Colonic mucosa (tissue), 4 donors: ENCODE results near the gene FBXO48. TPM values are rescaled to one million over a fixed set of nuclear protein-coding genes. Genes with fewer than 3 reads are reported as not detected.

ENCODE experiments used
- DNase-seq: peaks from one replicate; pipeline ENCODE4 v3.0.0-alpha.2; 2020
- H3K27ac ChIP-seq: fragments of 200-600 bp; one replicate; pipeline ENCODE4 v1.8.0; 2021
- H3K27me3 ChIP-seq: fragments of 200-600 bp; one replicate; pipeline ENCODE4 v1.8.0; 2021
- H3K36me3 ChIP-seq: fragments of 200-600 bp; one replicate; pipeline ENCODE4 v1.8.0; 2021
- H3K4me1 ChIP-seq: fragments of 200-600 bp; one replicate; pipeline ENCODE4 v1.8.0; 2021; ENCODE audit warnings: mild to moderate bottlenecking
- H3K4me3 ChIP-seq: fragments of 200-600 bp; one replicate; pipeline ENCODE4 v1.8.0; 2021
- H3K9ac ChIP-seq, 2 donors: one replicate each; pipeline ENCODE4 v1.7.0; 2013; ENCODE audit warnings: control low read depth in 2 of 2, low read depth in 2 of 2, low read length in 2 of 2
- H3K9me3 ChIP-seq: fragments of 200-600 bp; one replicate; pipeline ENCODE4 v1.8.0; 2021
- CTCF ChIP-seq: fragments of 200-600 bp; IDR thresholded peaks from one replicate; pipeline ENCODE4 v1.8.0; 2022; ENCODE audit warnings: antibody characterized with exemption, mild to moderate bottlenecking
- intact Hi-C: fragments of 100-400 bp; cut with DNase I; formaldehyde crosslinking; loops from one replicate; pipeline ENCODE4 v1.14.1; 2022
- total RNA-seq, 2 donors: library from RNA; stranded (reverse); fragmentation: NEBNext Ultra II Directional in 1 of 2; extraction: Animal tissue kit (Norgen Biotek cat#: 25700) in 1 of 2; gene quantifications; one replicate each; pipeline ENCODE4 v1.2.1, GENCODE V29; 2021
- donor health status: healthy.
- donor health status: DM: no; HTN: no; CAD: no.
- donor health status: DM: no; HTN: no; CAD: no.

FBXO48 gene
- total RNA-seq, 2 donors from 2014 or later, result 1.5 to 2.3 TPM

GRCh38 chr2:68428126-68428525 is 39.0 kb downstream of the FBXO48 start:
- H3K4me3 ChIP-seq, result no peak overlapping the region
- no peak for TF ChIP-seq CTCF
- no peak for DNase-seq
- H3K9ac ChIP-seq, result no peak overlapping the region
- no peak overlapping the region for H3K27ac ChIP-seq
- no peaks in the 10 kb centered on the region for H3K27me3 ChIP-seq
- intact Hi-C loops, result no loop called here
- H3K9me3 ChIP-seq, result no peaks in the 10 kb centered on the region
- no peaks in the 10 kb centered on the region for H3K4me1 ChIP-seq
- no peaks in the 10 kb centered on the region for H3K36me3 ChIP-seq

DNA sequence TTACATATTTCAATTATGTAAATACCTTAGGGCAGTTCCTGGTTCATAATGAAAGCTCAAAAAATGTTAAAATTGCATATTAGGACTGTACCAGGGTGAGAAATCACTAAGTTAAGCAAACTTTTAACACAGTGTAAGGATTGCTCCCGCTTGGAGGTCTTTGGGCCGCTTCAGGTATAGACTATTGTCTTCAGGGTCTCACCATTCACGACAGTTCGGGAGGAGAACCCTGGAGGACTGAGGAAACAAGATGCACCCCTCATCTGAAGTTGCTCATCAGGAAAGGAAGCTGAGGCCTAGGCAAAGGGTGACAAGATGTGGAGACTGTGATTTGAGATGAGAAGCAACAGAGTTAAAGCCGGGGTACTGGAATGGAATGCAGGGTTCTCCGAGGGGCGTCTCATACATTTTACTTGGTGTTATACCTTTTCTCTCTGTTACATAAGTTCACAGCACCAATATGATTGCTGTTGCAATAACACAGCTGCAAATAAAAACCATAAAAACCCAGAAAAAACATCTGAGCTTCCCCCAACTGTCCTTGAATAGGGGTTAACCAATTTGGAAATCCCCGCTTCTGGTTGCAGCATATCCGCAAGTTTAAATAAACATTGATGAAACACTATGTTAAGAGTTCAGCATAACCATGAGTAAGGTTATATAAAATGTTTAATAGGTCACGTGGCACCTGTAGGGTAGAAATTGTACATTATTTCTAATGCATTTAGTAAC is 40.1 kb downstream of the FBXO48 start:
- no peak for TF ChIP-seq CTCF
- no peak for DNase-seq
- intact Hi-C loops, result no loop called here
- Histone ChIP-seq H3K27ac (no peak overlapping the region), H3K9me3 (no peaks in the 10 kb centered on the region), H3K36me3 (no peaks in the 10 kb centered on the region), H3K4me3 (no peak overlapping the region), H3K4me1 (no peaks in the 10 kb centered on the region), H3K27me3 (no peaks in the 10 kb centered on the region), H3K9ac (no peak overlapping the region)

DNA sequence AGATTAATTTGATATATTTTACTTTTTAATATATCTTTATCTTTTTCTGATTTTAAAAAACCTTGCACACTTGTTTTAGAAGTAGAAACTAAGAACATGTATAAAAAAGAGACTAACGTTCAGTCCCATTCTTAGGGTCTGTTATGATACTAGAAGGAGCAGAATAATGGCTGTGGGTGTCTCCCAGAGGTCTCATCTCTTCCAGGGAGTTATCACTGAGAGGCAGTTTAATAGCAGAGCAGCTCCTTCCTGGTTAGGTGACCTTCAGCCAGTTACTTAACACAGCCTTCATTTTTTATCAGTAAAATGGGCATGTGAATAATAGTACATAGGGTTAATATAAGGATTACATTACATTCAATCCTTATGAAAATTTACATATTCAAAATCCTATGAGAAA is 40.6 kb downstream of the FBXO48 start:
- H3K4me3 ChIP-seq, result no peak overlapping the region
- intact Hi-C loops, result no loop called here
- H3K9me3 ChIP-seq, result no peaks in the 10 kb centered on the region
- no peaks in the 10 kb centered on the region for H3K4me1 ChIP-seq
- no peaks in the 10 kb centered on the region for H3K27me3 ChIP-seq
- no peak overlapping the region for H3K27ac ChIP-seq
- no peak for TF ChIP-seq CTCF
- H3K9ac ChIP-seq, result no peak overlapping the region
- no peaks in the 10 kb centered on the region for H3K36me3 ChIP-seq
- no peak for DNase-seq

- no peaks in the 10 kb centered on the region for H3K27me3 ChIP-seq
- no peak overlapping the region for H3K4me3 ChIP-seq
- no peak overlapping the region for H3K27ac ChIP-seq
- H3K36me3 ChIP-seq, result no peaks in the 10 kb centered on the region
- TF ChIP-seq CTCF, result no peak
- H3K9ac ChIP-seq, result no peak overlapping the region
- H3K9me3 ChIP-seq, result no peaks in the 10 kb centered on the region
- intact Hi-C loops, result no loop called here
- no peak for DNase-seq
- no peaks in the 10 kb centered on the region for H3K4me1 ChIP-seq
These were observed 41.6 kb downstream of the FBXO48 start for GRCh38 chr2:68425503-68425902.

GRCh38 chr2:68423966-68424650 is 43.0 kb downstream of the FBXO48 start:
- TF ChIP-seq CTCF, result no peak
- Histone ChIP-seq H3K9ac (no peak overlapping the region), H3K36me3 (no peaks in the 10 kb centered on the region), H3K27ac (no peak overlapping the region), H3K4me3 (no peak overlapping the region), H3K27me3 (no peaks in the 10 kb centered on the region), H3K9me3 (no peaks in the 10 kb centered on the region), H3K4me1 (no peaks in the 10 kb centered on the region)
- DNase-seq, result no peak
- intact Hi-C loops, result no loop called here
